OCI-LY3 (cell line): ENCODE results near the gene TAF4.

Experiments
- H2AFZ ChIP-seq: fragments of 200-600, 300-600 bp; shearing (Covaris generic); 2 replicates; pipeline ENCODE4 v1.6.0; 2014; ENCODE audit warnings: antibody characterized with exemption, low read depth, low read length
- H3K27ac ChIP-seq: fragments of 200-600, 300-600 bp; sonication (generic); 2 replicates; pipeline ENCODE4 v1.5.1; 2014; ENCODE audit warnings: mild to moderate bottlenecking, low read length, moderate library complexity, mixed read lengths
- H3K27me3 ChIP-seq: fragments of 200-600, 300-600 bp; sonication (generic); 2 replicates; pipeline ENCODE4 v1.6.1; 2014; ENCODE audit warnings: low read depth, low read length, mixed read lengths
- H3K36me3 ChIP-seq: fragments of 200-600, 300-600 bp; sonication (generic); replicated peaks from 2 replicates; pipeline ENCODE3; 2014; ENCODE audit warnings: low read depth, low read length, mixed read lengths
- H3K4me1 ChIP-seq: fragments of 300-600, 200-600 bp; sonication (generic); 2 replicates; pipeline ENCODE4 v1.6.1; 2014; ENCODE audit warnings: low read length, mixed read lengths
- H3K4me2 ChIP-seq: fragments of 200-600, 300-600 bp; sonication (generic); 2 replicates; pipeline ENCODE4 v1.6.1; 2014; ENCODE audit warnings: low read length, mixed read lengths
- H3K4me3 ChIP-seq: fragments of 300-600, 200-600 bp; sonication (generic); 2 replicates; pipeline ENCODE4 v1.5.1; 2014; ENCODE audit warnings: antibody characterized with exemption, mild to moderate bottlenecking, low read length, moderate library complexity
- H3K79me2 ChIP-seq: fragments of 300-600, 200-600 bp; shearing (Covaris generic); 2 replicates; pipeline ENCODE4 v1.6.1; 2014; ENCODE audit warnings: mild to moderate bottlenecking, low read length, mixed read lengths
- H3K9ac ChIP-seq: fragments of 300-600, 200-600 bp; shearing (Covaris generic); 2 replicates; pipeline ENCODE4 v1.6.0; 2014; ENCODE audit warnings: mild to moderate bottlenecking, low read length, moderate library complexity
- H3K9me3 ChIP-seq: fragments of 200-600, 300-600 bp; shearing (Covaris generic); 2 replicates; pipeline ENCODE4 v1.6.1; 2014; ENCODE audit warnings: low read length, mixed read lengths; ENCODE audit not compliant: insufficient read depth
- H4K20me1 ChIP-seq: fragments of 200-600, 300-600 bp; sonication (generic); 2 replicates; pipeline ENCODE4 v1.6.1; 2016; ENCODE audit warnings: low read length, mixed read lengths; ENCODE audit not compliant: insufficient read depth
- CTCF ChIP-seq: fragments of 200-600, 300-600 bp; sonication (generic); IDR thresholded peaks from 2 replicates; pipeline ENCODE4 v1.5.1; 2014; ENCODE audit warnings: antibody characterized with exemption, low read length, low read depth
- EZH2phosphoT487 ChIP-seq: fragments of 200-600 bp; shearing (Covaris generic); IDR thresholded peaks from 2 replicates; pipeline ENCODE4 v1.6.1; 2018; ENCODE audit warnings: antibody characterized with exemption, mixed run types, low read depth

TAF4 gene

GRCh38 chr20:62063315-62063980, 2.2 kb downstream of the TAF4 start:
- no peak overlapping the region for H3K9ac ChIP-seq

GRCh38 chr20:62062661-62063314, 2.9 kb downstream of the TAF4 start:
- Histone ChIP-seq H3K4me1 (peaks cover 13% of the 10 kb centered on the region), H3K9ac (no peak overlapping the region), H3K4me2 (no peak overlapping the region), H3K4me3 (no peak overlapping the region), H4K20me1 (peaks cover 55% of the 10 kb centered on the region), H2AFZ (no peak overlapping the region), H3K27me3 (no peaks in the 10 kb centered on the region), H3K36me3 (peaks cover 20% of the 10 kb centered on the region), H3K27ac (no peak overlapping the region), H3K79me2 (peaks cover 60% of the 10 kb centered on the region), H3K9me3 (no peaks in the 10 kb centered on the region)
- TF ChIP-seq EZH2phosphoT487 (no peak), CTCF (no peak)

More at GRCh38 chr20:62063315-62063980, 2.2 kb downstream of the TAF4 start:
- Histone ChIP-seq H3K36me3 (peaks cover 20% of the 10 kb centered on the region), H4K20me1 (peaks cover 55% of the 10 kb centered on the region), H2AFZ (no peak overlapping the region), H3K27me3 (no peaks in the 10 kb centered on the region), H3K4me1 (peaks cover 13% of the 10 kb centered on the region), H3K4me3 (no peak overlapping the region), H3K4me2 (no peak overlapping the region), H3K9me3 (no peaks in the 10 kb centered on the region), H3K27ac (no peak overlapping the region), H3K79me2 (peaks cover 60% of the 10 kb centered on the region)
- TF ChIP-seq EZH2phosphoT487 = no peak
- no peak for TF ChIP-seq CTCF

- H3K9me3 ChIP-seq = no peaks in the 10 kb centered on the region
- H3K27me3 ChIP-seq = no peaks in the 10 kb centered on the region
- no peak overlapping the region for H2AFZ ChIP-seq
- TF ChIP-seq CTCF (no peak), EZH2phosphoT487 (no peak)
- H4K20me1 ChIP-seq = peaks cover 59% of the 10 kb centered on the region
- H3K9ac ChIP-seq = no peak overlapping the region
- H3K4me1 ChIP-seq = peaks cover 11% of the 10 kb centered on the region
- no peak overlapping the region for H3K4me2 ChIP-seq
- H3K79me2 ChIP-seq = peaks cover 67% of the 10 kb centered on the region
- H3K4me3 ChIP-seq = no peak overlapping the region
- H3K36me3 ChIP-seq = peaks cover 20% of the 10 kb centered on the region
- no peak overlapping the region for H3K27ac ChIP-seq
Measured at GRCh38 chr20:62061851-62062423, 3.7 kb downstream of the TAF4 start.
